Gastrocnemius medialis (tissue), 4 donors: ENCODE measurements around the gene AP4M1.

ENCODE experiments used
- POLR2A ChIP-seq, 2 donors: fragments of 450-650 bp; IDR thresholded peaks; one replicate each; pipeline ENCODE4 v1.6.1; 2017; ENCODE audit warnings: antibody characterized with exemption in 2 of 2, mild to moderate bottlenecking in 2 of 2, moderate library complexity in 2 of 2
- TF ChIP-seq, protein P1 (sequence below), 5 experiments: fragments of 450-650 bp in 3 of 5; fragments of 200-600 bp in 2 of 5; sonication (generic) in 2 of 5; IDR thresholded peaks in 4 of 5; conservative IDR thresholded peaks in 1 of 5; 1 replicate in 4 of 5; 2 replicates in 1 of 5; pipeline ENCODE4 v1.5.1; 2016 to 2019; ENCODE audit warnings: antibody characterized with exemption in 5 of 5, mild to moderate bottlenecking in 3 of 5, moderate library complexity in 3 of 5

GRCh38 chr7:100095704-100096103 is 5.7 kb upstream of the AP4M1 start:
- TF ChIP-seq POLR2A (IDR thresholded peaks at IDR 0.05), result no peak
- TF ChIP-seq, protein P1, sequence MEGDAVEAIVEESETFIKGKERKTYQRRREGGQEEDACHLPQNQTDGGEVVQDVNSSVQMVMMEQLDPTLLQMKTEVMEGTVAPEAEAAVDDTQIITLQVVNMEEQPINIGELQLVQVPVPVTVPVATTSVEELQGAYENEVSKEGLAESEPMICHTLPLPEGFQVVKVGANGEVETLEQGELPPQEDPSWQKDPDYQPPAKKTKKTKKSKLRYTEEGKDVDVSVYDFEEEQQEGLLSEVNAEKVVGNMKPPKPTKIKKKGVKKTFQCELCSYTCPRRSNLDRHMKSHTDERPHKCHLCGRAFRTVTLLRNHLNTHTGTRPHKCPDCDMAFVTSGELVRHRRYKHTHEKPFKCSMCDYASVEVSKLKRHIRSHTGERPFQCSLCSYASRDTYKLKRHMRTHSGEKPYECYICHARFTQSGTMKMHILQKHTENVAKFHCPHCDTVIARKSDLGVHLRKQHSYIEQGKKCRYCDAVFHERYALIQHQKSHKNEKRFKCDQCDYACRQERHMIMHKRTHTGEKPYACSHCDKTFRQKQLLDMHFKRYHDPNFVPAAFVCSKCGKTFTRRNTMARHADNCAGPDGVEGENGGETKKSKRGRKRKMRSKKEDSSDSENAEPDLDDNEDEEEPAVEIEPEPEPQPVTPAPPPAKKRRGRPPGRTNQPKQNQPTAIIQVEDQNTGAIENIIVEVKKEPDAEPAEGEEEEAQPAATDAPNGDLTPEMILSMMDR (IDR thresholded peaks at IDR 0.05 in 4 of 5, conservative IDR thresholded peaks at IDR 0.05 in 1 of 5), result no peak
